Activated CD4-positive, alpha-beta T cell treated with anti-CD3 and anti-CD28 coated beads, Interleukin-2, amount 10 ng/mL, durations not matched to agents 24 days and 14 days (primary cell): ENCODE results near the gene LPIN1. TPM values are rescaled to one million over a fixed set of nuclear protein-coding genes. Genes with fewer than 3 reads are reported as not detected.

Experiments used
- DNase-seq: peaks from one replicate; pipeline ENCODE4 v3.0.0; 2022
- H3K27ac Mint-ChIP-seq: one replicate; pipeline ENCODE4 v1.8.0; 2022; ENCODE audit warnings: mild to moderate bottlenecking, mixed read lengths
- H3K27me3 Mint-ChIP-seq: one replicate; pipeline ENCODE4 v1.8.0; 2022; ENCODE audit warnings: mixed read lengths
- H3K36me3 Mint-ChIP-seq: one replicate; pipeline ENCODE4 v1.8.0; 2022; ENCODE audit warnings: low read depth, mild to moderate bottlenecking, mixed read lengths
- H3K4me1 Mint-ChIP-seq: one replicate; pipeline ENCODE4 v1.8.0; 2021; ENCODE audit warnings: mixed read lengths
- H3K4me3 Mint-ChIP-seq: one replicate; pipeline ENCODE4 v1.8.0; 2022; ENCODE audit warnings: mild to moderate bottlenecking, moderate library complexity, mixed read lengths
- H3K9me3 Mint-ChIP-seq: one replicate; pipeline ENCODE4 v1.8.0; 2021; ENCODE audit warnings: mixed read lengths
- intact Hi-C: fragments of 100-400 bp; cut with micrococcal nuclease; formaldehyde crosslinking; loops from one replicate; pipeline ENCODE4 v1.15.1; 2023
- total RNA-seq: library from RNA; stranded (reverse); gene quantifications from 2 replicates; pipeline ENCODE4 v1.2.3, GENCODE V29; 2022

The LPIN1 gene
- total RNA-seq, 1 donor from 2014 or later, result 52.3 TPM

DNA sequence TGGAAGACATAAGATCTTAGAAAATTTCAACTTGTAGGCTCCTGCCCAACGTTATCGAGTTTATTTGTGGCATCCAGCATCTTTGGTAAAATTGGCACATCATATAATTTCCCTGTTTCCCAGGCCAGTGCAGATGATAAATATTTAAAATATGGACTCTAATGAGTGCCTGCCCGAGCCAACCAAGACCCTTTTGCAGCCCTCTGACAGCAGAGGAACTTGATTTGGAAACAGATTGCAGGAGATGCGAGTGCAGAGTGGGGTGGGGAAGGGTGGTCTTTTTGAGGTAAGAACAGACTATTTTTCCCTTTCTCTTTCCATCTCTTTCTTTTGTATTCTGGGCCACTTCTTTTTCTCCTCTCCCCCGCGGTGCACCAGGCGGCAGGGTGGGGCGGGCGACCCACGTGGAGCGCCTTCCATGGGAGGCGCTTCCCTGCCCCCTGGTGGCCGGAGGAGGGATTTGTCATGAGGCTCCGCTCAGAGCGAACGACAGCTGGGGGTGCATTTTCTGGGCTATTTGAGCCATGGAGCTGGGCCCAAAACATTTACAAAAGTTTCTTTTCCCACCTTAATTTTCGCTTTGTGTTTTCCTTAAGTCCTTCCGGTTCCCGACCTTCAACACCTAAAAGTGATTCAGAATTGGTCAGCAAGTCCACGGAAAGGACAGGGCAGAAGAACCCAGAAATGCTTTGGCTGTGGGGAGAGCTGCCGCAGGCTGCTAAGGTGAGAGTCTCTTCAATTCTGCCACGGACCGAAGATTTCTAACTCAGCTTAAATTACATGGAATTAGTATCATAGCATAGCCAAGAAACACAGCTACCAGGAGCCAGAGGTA lies 32.7 kb downstream of the LPIN1 start:
- no peaks in the 10 kb centered on the region for H3K27me3 Mint-ChIP-seq

DNA sequence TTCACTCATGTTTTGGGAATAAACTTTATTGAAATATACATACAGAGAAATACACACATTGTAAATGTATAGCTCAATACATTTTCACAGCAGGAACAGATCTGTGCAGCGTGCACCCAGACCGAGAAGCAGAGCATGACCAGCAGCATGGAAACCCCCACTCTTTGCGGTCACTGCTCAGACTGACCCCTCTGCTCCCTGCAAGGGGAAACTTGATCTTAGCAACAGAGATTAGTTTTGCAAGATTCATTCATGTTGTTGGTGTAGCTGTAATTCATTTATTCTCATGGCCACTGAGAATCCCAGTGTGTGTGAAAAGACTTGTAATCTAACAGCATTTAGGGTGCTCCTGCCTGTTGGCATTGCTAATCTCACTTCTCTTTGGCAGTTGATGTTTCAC lies 35.2 kb downstream of the LPIN1 start:
- no peak for DNase-seq
- Mint-ChIP-seq H3K4me3 (no peak overlapping the region), H3K27ac (no peak overlapping the region), H3K27me3 (no peaks in the 10 kb centered on the region), H3K4me1 (peaks cover 20% of the 10 kb centered on the region), H3K36me3 (peaks cover 63% of the 10 kb centered on the region), H3K9me3 (no peaks in the 10 kb centered on the region)
- intact Hi-C loops, result no loop called here

More for the DNA sequence above, 32.7 kb downstream of the LPIN1 start:
- peak overlapping the region; percentile 74 for H3K4me3 Mint-ChIP-seq
- H3K9me3 Mint-ChIP-seq, result no peaks in the 10 kb centered on the region
- peak overlapping the region; percentile 55 for H3K27ac Mint-ChIP-seq
- H3K36me3 Mint-ChIP-seq, result peaks cover 62% of the 10 kb centered on the region
- H3K4me1 Mint-ChIP-seq, result peaks cover 32% of the 10 kb centered on the region
- intact Hi-C loops, result loop anchor here (1.0 to 5.0 kb wide), 4 partner anchors 25 to 197 kb away; no protein-coding TSS in a partner anchor
- DNase-seq, result peak; percentile 95

DNA sequence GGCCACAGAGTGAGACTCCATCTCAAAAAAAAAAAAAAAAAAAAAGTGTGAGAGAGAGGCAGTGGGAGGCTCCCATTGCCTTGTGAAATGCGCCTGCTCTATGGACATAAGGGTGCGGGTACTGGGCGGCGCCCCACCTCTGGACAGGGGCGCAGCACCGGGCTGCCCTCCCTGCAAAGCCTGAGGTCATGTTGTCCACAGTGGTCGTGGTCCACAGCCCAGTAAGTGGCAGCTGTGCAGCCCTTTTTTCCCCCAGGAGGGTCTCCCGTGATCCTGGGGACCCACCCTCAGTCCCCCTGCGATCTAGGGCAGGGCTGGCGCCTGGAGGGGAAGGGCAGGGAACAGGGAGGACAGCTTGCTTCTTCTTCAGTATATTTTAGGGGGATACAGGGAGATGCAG lies 37.8 kb downstream of the LPIN1 start:
- H3K4me1 Mint-ChIP-seq, result peaks cover 4% of the 10 kb centered on the region
- H3K4me3 Mint-ChIP-seq, result no peak overlapping the region
- DNase-seq, result no peak
- H3K36me3 Mint-ChIP-seq, result peaks cover 68% of the 10 kb centered on the region
- no peaks in the 10 kb centered on the region for H3K27me3 Mint-ChIP-seq
- intact Hi-C loops, result no loop called here
- no peak overlapping the region for H3K27ac Mint-ChIP-seq
- no peaks in the 10 kb centered on the region for H3K9me3 Mint-ChIP-seq

DNA sequence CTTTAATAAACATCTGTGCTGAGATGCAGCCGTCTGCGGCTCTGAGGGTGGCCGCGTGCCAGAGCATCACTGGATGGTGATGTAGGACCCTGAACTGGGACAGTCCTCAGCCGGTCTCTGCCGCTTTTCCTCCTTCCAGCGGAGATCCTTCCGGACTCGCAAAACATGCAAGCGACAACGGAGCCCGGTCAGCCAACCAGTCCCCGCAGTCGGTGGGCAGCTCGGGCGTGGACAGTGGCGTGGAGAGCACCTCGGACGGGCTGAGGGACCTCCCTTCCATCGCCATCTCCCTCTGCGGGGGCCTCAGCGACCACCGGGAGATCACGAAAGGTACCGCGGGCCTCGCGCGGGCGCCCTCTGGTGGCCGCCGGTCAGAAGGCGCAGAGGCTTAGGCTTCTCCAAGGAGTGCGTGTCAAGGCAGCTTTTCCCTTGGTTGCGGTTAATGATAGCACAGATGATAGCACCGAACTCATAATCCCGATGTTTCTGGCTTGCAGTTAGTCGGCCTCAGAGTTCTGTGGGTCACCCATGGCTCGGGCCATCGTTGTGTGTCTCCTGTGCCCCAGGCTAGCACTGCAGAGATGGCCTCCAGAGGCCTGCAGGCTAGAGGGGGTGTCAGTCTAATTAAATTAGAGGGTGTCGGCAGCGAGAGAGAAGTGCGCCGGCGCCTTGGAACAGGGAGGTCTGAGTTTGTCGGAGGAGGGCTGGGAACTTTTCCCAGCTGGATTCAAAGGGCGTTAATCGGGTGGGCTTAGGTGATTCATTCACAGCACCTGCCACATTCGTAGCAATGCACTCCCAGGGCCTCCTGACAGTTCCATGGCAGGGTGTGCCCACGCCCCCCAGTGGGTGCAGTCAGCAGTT lies 38.5 kb downstream of the LPIN1 start:
- H3K4me3 Mint-ChIP-seq, result no peak overlapping the region
- H3K9me3 Mint-ChIP-seq, result no peaks in the 10 kb centered on the region
- H3K27me3 Mint-ChIP-seq, result no peaks in the 10 kb centered on the region
- intact Hi-C loops, result no loop called here
- no peak overlapping the region for H3K27ac Mint-ChIP-seq
- peaks cover 68% of the 10 kb centered on the region for H3K36me3 Mint-ChIP-seq
- DNase-seq, result peak; percentile 85
- peaks cover 4% of the 10 kb centered on the region for H3K4me1 Mint-ChIP-seq

DNA sequence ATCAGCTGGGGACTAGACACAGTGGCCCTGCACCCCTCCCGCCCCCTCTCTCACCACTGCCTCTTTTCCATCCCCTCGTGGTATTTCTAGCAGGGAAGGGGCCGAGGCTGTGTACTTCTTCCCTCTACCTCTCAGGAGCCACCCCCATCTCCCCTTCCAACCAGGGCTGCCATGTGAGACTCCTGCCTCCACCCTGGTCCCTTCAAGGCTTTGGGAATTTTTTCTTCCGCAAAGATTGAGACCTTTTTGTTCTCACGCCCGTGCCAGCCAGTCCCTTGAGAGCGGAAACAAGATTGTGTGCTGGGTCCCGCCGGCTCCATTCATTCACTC lies 39.1 kb downstream of the LPIN1 start:
- no peak for DNase-seq
- Mint-ChIP-seq H3K27ac (no peak overlapping the region), H3K4me3 (no peak overlapping the region), H3K36me3 (peaks cover 66% of the 10 kb centered on the region), H3K27me3 (no peaks in the 10 kb centered on the region), H3K9me3 (no peaks in the 10 kb centered on the region), H3K4me1 (peaks cover 4% of the 10 kb centered on the region)
- intact Hi-C loops, result no loop called here

DNA sequence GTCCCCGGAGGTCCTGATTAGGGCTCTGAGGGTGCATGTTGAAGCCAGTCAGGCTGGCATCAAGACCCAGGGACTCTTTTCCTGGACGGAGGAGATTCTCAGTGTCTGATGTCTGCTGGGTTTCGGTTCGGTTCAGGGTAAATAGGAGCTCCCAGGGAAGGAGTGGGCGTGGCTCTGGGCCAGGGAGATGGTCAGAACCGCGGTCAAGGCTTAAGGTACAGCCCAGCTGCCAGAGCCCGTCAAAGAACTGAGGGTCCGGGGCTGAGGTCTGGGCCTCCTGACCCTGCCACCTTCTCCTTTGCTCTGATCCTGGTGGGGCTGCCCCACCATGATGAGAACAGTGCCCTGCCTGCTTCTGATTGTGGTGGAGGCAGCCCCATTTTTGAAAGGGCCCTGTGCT lies 39.8 kb downstream of the LPIN1 start:
- Mint-ChIP-seq H3K27me3 (no peaks in the 10 kb centered on the region), H3K4me1 (peaks cover 4% of the 10 kb centered on the region), H3K4me3 (no peak overlapping the region), H3K36me3 (peaks cover 67% of the 10 kb centered on the region), H3K27ac (no peak overlapping the region), H3K9me3 (no peaks in the 10 kb centered on the region)
- intact Hi-C loops, result no loop called here
- no peak for DNase-seq

DNA sequence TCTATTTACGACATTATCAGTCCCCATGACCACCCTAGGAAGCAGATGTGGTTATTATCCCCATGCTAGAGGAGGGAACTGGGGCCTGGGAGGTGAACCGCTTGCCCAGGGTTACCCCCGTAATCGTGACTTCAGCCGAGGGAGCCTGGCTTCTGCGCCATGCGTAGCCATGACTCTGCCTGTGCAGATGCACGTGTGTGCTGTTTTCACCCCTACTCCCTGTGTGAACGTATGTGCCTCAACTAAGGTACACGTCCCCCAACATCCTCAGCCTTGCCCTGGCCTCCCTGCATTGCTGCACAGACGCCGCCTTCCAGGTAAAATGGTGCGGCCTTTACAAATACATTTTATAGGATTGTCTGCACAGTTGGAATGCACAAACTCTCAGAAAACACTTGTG lies 40.2 kb downstream of the LPIN1 start:
- peaks cover 4% of the 10 kb centered on the region for H3K4me1 Mint-ChIP-seq
- no peak overlapping the region for H3K27ac Mint-ChIP-seq
- H3K36me3 Mint-ChIP-seq, result peaks cover 66% of the 10 kb centered on the region
- H3K4me3 Mint-ChIP-seq, result no peak overlapping the region
- H3K9me3 Mint-ChIP-seq, result no peaks in the 10 kb centered on the region
- intact Hi-C loops, result no loop called here
- no peaks in the 10 kb centered on the region for H3K27me3 Mint-ChIP-seq
- DNase-seq, result no peak

DNA sequence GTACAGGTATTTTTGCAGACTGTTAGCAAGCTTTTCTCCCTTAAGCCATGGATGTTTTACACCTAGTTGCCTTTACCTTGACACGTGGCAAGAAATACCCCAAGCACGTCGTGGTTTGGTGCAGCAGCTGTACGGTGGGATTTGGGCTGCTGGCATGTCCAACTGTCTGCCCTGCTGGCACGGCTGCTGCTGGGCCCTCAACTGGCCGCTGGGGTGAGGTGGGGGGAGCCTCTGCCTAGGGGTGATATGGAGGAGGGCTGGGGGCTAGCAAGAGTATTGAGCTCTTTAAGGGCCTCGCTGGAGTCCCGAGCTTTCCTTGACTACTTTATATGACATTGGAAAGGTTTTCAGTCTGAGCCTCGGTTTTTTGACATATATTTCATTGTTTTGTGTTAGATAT lies 41.6 kb downstream of the LPIN1 start:
- H3K4me1 Mint-ChIP-seq, result peaks cover 4% of the 10 kb centered on the region
- no peaks in the 10 kb centered on the region for H3K27me3 Mint-ChIP-seq
- no peaks in the 10 kb centered on the region for H3K9me3 Mint-ChIP-seq
- H3K27ac Mint-ChIP-seq, result no peak overlapping the region
- intact Hi-C loops, result no loop called here
- peaks cover 66% of the 10 kb centered on the region for H3K36me3 Mint-ChIP-seq
- H3K4me3 Mint-ChIP-seq, result no peak overlapping the region
- no peak for DNase-seq

DNA sequence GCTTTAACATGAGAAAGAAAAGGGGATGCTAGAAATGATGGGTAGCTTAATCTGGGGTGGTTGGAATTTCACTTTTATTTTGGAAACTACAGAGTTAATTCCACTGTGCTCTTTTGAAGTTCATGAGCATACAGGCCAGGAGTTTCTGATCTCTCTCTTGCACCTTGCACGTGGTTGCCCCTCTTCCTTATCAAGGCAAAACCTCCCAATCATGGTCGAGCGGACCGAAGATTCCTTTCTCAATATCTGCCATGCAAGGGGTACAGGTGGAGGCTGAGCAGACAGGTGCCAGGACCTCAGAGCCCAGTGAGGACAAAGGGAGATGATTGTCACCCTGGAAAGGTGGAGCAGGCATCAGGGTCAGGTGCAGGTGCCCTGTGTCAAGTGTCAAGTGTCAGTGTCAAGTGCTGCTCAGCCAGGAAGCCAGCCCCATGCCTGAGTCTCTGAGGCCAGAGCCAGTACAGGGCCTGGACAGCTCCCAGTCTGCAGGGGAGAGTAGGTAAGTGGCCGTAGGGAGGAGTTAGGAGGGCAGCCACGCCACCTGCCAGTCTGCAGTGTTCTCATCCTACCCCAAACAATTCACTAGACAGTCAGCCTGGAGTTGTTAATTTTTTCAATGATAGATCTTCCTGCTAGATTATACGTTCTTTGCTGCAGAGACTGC lies 42.2 kb downstream of the LPIN1 start:
- intact Hi-C loops, result no loop called here
- Mint-ChIP-seq H3K27ac (no peak overlapping the region), H3K4me3 (no peak overlapping the region), H3K36me3 (peaks cover 70% of the 10 kb centered on the region), H3K9me3 (no peaks in the 10 kb centered on the region), H3K4me1 (peaks cover 4% of the 10 kb centered on the region), H3K27me3 (no peaks in the 10 kb centered on the region)
- no peak for DNase-seq

DNA sequence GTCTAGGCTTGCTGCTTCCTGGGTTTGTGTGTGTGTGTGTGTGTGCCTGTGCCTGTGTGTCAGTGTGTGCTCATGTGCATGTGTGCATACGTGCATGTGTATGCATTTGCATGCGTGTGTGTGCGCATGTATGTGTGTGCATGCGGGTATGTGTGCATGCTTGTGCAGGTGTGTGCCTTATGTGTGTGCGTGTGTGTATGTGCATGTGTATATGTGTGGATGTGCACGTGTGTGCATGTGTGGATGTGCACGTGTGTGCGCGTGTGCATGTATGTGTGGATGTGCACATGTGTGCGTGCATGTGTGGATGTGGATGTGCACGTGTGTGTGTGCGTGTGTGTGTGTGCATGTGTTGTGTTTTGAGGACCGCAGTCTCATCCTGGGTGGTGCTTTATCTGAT lies 42.8 kb downstream of the LPIN1 start:
- no peaks in the 10 kb centered on the region for H3K27me3 Mint-ChIP-seq
- H3K36me3 Mint-ChIP-seq, result peaks cover 70% of the 10 kb centered on the region
- H3K4me3 Mint-ChIP-seq, result no peak overlapping the region
- intact Hi-C loops, result no loop called here
- no peak overlapping the region for H3K27ac Mint-ChIP-seq
- H3K4me1 Mint-ChIP-seq, result peaks cover 4% of the 10 kb centered on the region
- no peak for DNase-seq
- no peaks in the 10 kb centered on the region for H3K9me3 Mint-ChIP-seq

DNA sequence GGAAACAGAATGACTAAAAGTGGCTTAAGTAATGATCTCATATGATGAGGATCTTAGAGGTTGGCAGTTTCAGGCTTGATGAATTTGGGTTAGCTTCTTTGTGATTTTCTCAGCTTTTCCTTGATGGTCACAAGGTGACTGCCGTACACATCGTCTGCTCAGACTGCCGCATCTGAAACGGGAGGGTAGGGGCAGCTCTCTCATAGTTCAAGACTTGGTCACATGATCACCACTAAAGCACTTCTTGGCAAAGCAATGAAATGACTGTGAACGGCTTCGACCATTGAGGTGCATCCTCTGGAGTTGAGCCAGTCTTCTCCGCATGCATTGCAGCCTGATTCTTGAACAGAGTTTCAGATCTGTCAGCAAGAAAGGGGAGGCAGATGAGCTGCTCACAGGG lies 43.8 kb downstream of the LPIN1 start:
- Mint-ChIP-seq H3K36me3 (peaks cover 68% of the 10 kb centered on the region), H3K9me3 (no peaks in the 10 kb centered on the region), H3K4me3 (no peak overlapping the region), H3K27me3 (no peaks in the 10 kb centered on the region), H3K4me1 (peaks cover 4% of the 10 kb centered on the region), H3K27ac (no peak overlapping the region)
- intact Hi-C loops, result no loop called here
- no peak for DNase-seq

DNA sequence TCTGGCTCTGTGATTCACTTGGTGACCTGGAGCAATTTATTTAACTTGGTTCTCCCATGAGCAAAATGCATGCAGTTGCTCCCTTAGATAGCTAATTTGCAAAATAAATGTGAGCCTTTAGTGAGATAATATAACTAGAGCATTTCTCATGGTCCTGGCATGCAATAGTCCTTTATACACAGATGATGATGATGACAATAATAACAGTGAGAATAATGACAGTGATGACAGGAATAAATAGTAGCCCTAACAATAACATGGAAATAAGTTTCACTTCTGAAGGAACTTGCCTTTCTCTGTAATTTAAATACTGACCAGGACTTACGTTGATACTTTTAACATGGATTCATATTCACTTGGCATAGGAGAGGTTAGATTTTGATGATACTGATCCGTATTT lies 49.2 kb downstream of the LPIN1 start:
- no peak overlapping the region for H3K27ac Mint-ChIP-seq
- intact Hi-C loops, result no loop called here
- peaks cover 79% of the 10 kb centered on the region for H3K36me3 Mint-ChIP-seq
- no peak overlapping the region for H3K4me3 Mint-ChIP-seq
- H3K9me3 Mint-ChIP-seq, result no peaks in the 10 kb centered on the region
- peaks cover 2% of the 10 kb centered on the region for H3K4me1 Mint-ChIP-seq
- H3K27me3 Mint-ChIP-seq, result no peaks in the 10 kb centered on the region
- DNase-seq, result no peak

DNA sequence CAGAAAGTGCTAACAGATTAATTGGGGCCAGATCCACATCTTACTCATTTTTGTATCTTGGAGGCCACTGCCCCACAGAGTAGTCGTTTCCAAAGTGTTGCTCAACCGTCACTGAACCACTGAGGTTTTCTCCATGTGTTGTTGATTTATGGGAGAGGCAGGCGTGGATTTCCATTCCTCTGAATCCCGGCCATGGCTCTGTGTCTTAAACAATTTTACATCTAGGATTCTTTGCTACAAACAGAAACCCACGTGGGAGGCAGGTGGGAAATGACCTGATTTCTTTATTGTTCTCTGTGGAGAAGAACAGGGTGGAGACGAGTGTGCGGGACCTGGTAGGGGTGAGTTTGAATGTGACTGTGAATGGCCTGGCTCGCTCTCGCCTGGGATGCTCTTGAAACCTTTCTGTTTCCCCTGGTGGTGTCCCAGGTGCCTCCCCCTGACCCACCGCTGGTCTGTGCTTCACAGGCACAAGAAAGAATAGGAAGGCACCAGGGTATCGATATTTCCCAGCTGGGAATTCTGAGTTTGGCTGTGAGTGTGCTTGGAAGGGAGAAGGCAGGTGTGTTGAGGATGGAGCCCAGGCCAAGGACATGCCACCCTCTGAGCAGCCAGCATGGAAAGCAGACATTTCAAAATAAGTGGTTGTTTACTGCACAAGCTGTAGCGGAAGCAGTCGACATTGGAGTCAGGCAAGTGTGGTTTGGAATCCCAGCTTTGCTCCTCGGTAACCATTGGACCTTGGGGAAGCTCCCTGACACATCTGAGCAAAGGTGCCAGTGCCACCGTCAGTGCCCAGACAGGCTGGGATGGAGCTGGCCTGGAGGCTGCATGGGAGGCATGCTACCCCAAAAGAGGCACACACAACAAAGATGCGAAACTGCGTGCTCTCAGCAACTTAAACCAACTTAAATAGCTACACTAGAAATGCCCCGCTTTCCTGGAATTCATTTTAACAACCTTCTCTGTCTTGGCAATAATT lies 50.0 kb downstream of the LPIN1 start:
- Mint-ChIP-seq H3K4me1 (peaks cover 5% of the 10 kb centered on the region), H3K36me3 (peaks cover 82% of the 10 kb centered on the region), H3K27me3 (no peaks in the 10 kb centered on the region), H3K9me3 (no peaks in the 10 kb centered on the region), H3K27ac (peak overlapping the region; percentile 57), H3K4me3 (no peak overlapping the region)
- DNase-seq, result no peak
- intact Hi-C loops, result no loop called here
